Gastrocnemius medialis (tissue), 4 donors: ENCODE measurements around the gene EPHA4. TPM values are rescaled to one million over a fixed set of nuclear protein-coding genes. Genes with fewer than 3 reads are reported as not detected.

Experiments
- ATAC-seq, 2 donors: fragments of 150-250 bp; one replicate each; pipeline ENCODE4 v1.9.1; 2016
- DNase-seq, 2 donors: peaks; one replicate each; pipeline ENCODE4 v3.0.0-alpha.2; 2019
- H3K27ac ChIP-seq, 4 donors: fragments of 200-600 bp; sonication (generic); 1 replicate in 1 of 4; 2 replicates in 3 of 4; pipeline ENCODE4 v1.5.1; 2016 to 2018; ENCODE audit warnings: mild to moderate bottlenecking in 2 of 4, moderate library complexity in 1 of 4
- H3K27me3 ChIP-seq, 3 donors: fragments of 200-600 bp; sonication (generic) in 2 of 3; 1 replicate in 1 of 3; 2 replicates in 2 of 3; pipeline versions ENCODE4 v1.5.1 to v1.6.0; 2016 to 2019; ENCODE audit warnings: mild to moderate bottlenecking in 1 of 3, moderate library complexity in 1 of 3
- H3K36me3 ChIP-seq, 2 donors: fragments of 200-600 bp; sonication (generic) in 1 of 2; one replicate each; pipeline ENCODE4 v1.5.1; 2017 to 2018
- H3K4me1 ChIP-seq, 2 donors: fragments of 200-600 bp; sonication (generic) in 1 of 2; one replicate each; pipeline ENCODE4 v1.5.1; 2016 to 2017; ENCODE audit warnings: mild to moderate bottlenecking in 2 of 2
- H3K4me3 ChIP-seq, 4 donors: fragments of 200-600 bp; sonication (generic) in 3 of 4; 1 replicate in 1 of 4; 2 replicates in 3 of 4; pipeline ENCODE4 v1.5.1; 2016 to 2019; ENCODE audit warnings: mild to moderate bottlenecking in 2 of 4
- H3K9me3 ChIP-seq, 3 donors: fragments of 200-600 bp; sonication (generic) in 2 of 3; 1 replicate in 1 of 3; 2 replicates in 2 of 3; pipeline ENCODE4 v1.5.1; 2016 to 2019
- CTCF ChIP-seq, 5 experiments: fragments of 450-650 bp in 3 of 5; fragments of 200-600 bp in 2 of 5; sonication (generic) in 2 of 5; IDR thresholded peaks in 4 of 5; conservative IDR thresholded peaks in 1 of 5; 1 replicate in 4 of 5; 2 replicates in 1 of 5; pipeline ENCODE4 v1.5.1; 2016 to 2019; ENCODE audit warnings: antibody characterized with exemption in 5 of 5, mild to moderate bottlenecking in 3 of 5, moderate library complexity in 3 of 5
- POLR2A ChIP-seq, 2 donors: fragments of 450-650 bp; IDR thresholded peaks; one replicate each; pipeline ENCODE4 v1.6.1; 2017; ENCODE audit warnings: antibody characterized with exemption in 2 of 2, mild to moderate bottlenecking in 2 of 2, moderate library complexity in 2 of 2
- in situ Hi-C, 4 donors: fragments of 200-750 bp; cut with MboI; loops; one replicate each; pipeline versions ENCODE4 v1.15.0 to v1.8.0; 2017; ENCODE audit warnings: low sequenced_read_pairs in 4 of 4
- intact Hi-C: fragments of 100-400 bp; cut with DNase I; formaldehyde crosslinking; loops from one replicate; pipeline ENCODE4 v1.15.1; 2023; ENCODE audit warnings: low total_unique reads
- total RNA-seq, 4 donors: library from RNA; depleted of rRNA; stranded (reverse); fragments of >200 nt; gene quantifications; one replicate each; pipeline versions ENCODE4 v1.1.0 to v1.2.3, GENCODE V29; 2016

The EPHA4 gene
- total RNA-seq, 4 donors from 2014 or later, result 6.3 to 18.8 (median 13.0) TPM

GRCh38 chr2:221581986-221582385 lies 9.9 kb upstream of the EPHA4 start:
- intact Hi-C loops (no loop called here), in situ Hi-C loops (loop anchor here in 2 of 4 donors (25.0 kb wide), 1 partner anchor 1845 kb away; no protein-coding TSS in a partner anchor)
- Histone ChIP-seq H3K36me3 (no peaks in the 10 kb centered on the region), H3K4me1 (no peaks in the 10 kb centered on the region), H3K27me3 (peaks cover 0 to 3% (median 2%) of the 10 kb centered on the region in 3 donors), H3K9me3 (no peaks in the 10 kb centered on the region), H3K27ac (no peak overlapping the region), H3K4me3 (no peak overlapping the region)
- TF ChIP-seq POLR2A (IDR thresholded peaks at IDR 0.05) (no peak), CTCF (IDR thresholded peaks at IDR 0.05 in 4 of 5, conservative IDR thresholded peaks at IDR 0.05 in 1 of 5) (no peak)
- no peak for DNase-seq
- ATAC-seq, result no peak

- Histone ChIP-seq H3K36me3 (no peaks in the 10 kb centered on the region), H3K4me3 (peak overlapping the region; percentile 86 to 95 (median 90)), H3K4me1 (peaks cover 4 to 11% of the 10 kb centered on the region in 2 donors), H3K9me3 (no peaks in the 10 kb centered on the region), H3K27me3 (peaks cover 0 to 3% (median 0%) of the 10 kb centered on the region in 3 donors), H3K27ac (no peak overlapping the region)
- TF ChIP-seq POLR2A (IDR thresholded peaks at IDR 0.05) (no peak), CTCF (IDR thresholded peaks at IDR 0.05 in 4 of 5, conservative IDR thresholded peaks at IDR 0.05 in 1 of 5) (no peak)
- in situ Hi-C loops (loop anchor here in 2 of 4 donors (5.0 to 25.0 kb wide), 2 partner anchors 887 to 1837 kb away; no protein-coding TSS in a partner anchor), intact Hi-C loops (loop anchor here (10.0 kb wide), 1 partner anchor 129 kb away; no protein-coding TSS in a partner anchor)
- ATAC-seq, result no peak
- DNase-seq, result no peak
Observed at GRCh38 chr2:221574231-221574570, 2.1 kb upstream of the EPHA4 start.

- H3K27me3 ChIP-seq, result peaks cover 0 to 3% (median 0%) of the 10 kb centered on the region in 3 donors
- in situ Hi-C loops, result loop anchor here in 2 of 4 donors (5.0 to 25.0 kb wide), 2 partner anchors 886 to 1836 kb away; no protein-coding TSS in a partner anchor
Observed at GRCh38 chr2:221573430-221574230, 1.5 kb upstream of the EPHA4 start.

GRCh38 chr2:221572821-221573429 lies 821 bp upstream of the EPHA4 start:
- in situ Hi-C loops (loop anchor here in 2 of 4 donors (5.0 to 25.0 kb wide), 2 partner anchors 886 to 1836 kb away; no protein-coding TSS in a partner anchor), intact Hi-C loops (loop anchor here (1.0 to 10.0 kb wide), 3 partner anchors 128 to 1836 kb away; no protein-coding TSS in a partner anchor)
- Histone ChIP-seq H3K27me3 (peaks cover 0 to 3% (median 0%) of the 10 kb centered on the region in 3 donors), H3K4me1 (peaks cover 15 to 19% of the 10 kb centered on the region in 2 donors), H3K9me3 (no peaks in the 10 kb centered on the region), H3K4me3 (peak overlapping the region; percentile 86 to 95 (median 90)), H3K27ac (peak overlapping the region; percentile 65 to 88 (median 80)), H3K36me3 (no peaks in the 10 kb centered on the region)
- TF ChIP-seq CTCF (IDR thresholded peaks at IDR 0.05 in 4 of 5, conservative IDR thresholded peaks at IDR 0.05 in 1 of 5) (no peak), POLR2A (IDR thresholded peaks at IDR 0.05) (peak in 1 of 2 donors; percentile 32)
- peak; percentile 56 to 57 for ATAC-seq
- DNase-seq, result peak; percentile 18 to 21

More at GRCh38 chr2:221573430-221574230, 1.5 kb upstream of the EPHA4 start:
- Histone ChIP-seq H3K36me3 (no peaks in the 10 kb centered on the region), H3K9me3 (no peaks in the 10 kb centered on the region), H3K27ac (peak overlapping the region; percentile 65 to 88 (median 80)), H3K4me1 (peaks cover 8 to 12% of the 10 kb centered on the region in 2 donors), H3K4me3 (peak overlapping the region; percentile 86 to 95 (median 90))
- peak; percentile 62 to 68 for DNase-seq
- TF ChIP-seq POLR2A (IDR thresholded peaks at IDR 0.05), result peak in 1 of 2 donors; percentile 19
- peak; percentile 97 to 100 (median 97) for TF ChIP-seq CTCF (IDR thresholded peaks at IDR 0.05 in 4 of 5, conservative IDR thresholded peaks at IDR 0.05 in 1 of 5)
- ATAC-seq, result peak; percentile 73 to 74
- intact Hi-C loops, result loop anchor here (1.0 to 10.0 kb wide), 3 partner anchors 129 to 1837 kb away; no protein-coding TSS in a partner anchor
